Embryonic facial prominence (tissue), 1 donor: Measurements from ENCODE around the gene STRN3.
"Not testable (repeated sequence)": the region's sequence is repeated elsewhere in the genome, so short reads cannot be mapped to it uniquely, and the experiment has no call there.

Experiments
- DNase-seq: peaks from one replicate; pipeline ENCODE4 v3.0.0-alpha.2; 2016; ENCODE audit errors: extremely low spot score

STRN3 gene

GRCh38 chr14:30971586-30971985 is 54.6 kb downstream of the STRN3 start:
- DNase-seq = no peak

- not testable (repeated sequence) for DNase-seq
Observed at GRCh38 chr14:30969796-30970195, 56.4 kb downstream of the STRN3 start.

- not testable (repeated sequence) for DNase-seq
Observed at GRCh38 chr14:30967364-30968098, 58.6 kb downstream of the STRN3 start.

GRCh38 chr14:30966415-30967363 is 59.5 kb downstream of the STRN3 start:
- no peak for DNase-seq

GRCh38 chr14:30965861-30966260 is 60.3 kb downstream of the STRN3 start:
- DNase-seq = not testable (repeated sequence)

- not testable (repeated sequence) for DNase-seq
Observed at GRCh38 chr14:30962537-30962936, 63.6 kb downstream of the STRN3 start.

- DNase-seq = no peak
Observed at GRCh38 chr14:30961330-30961729, 64.8 kb downstream of the STRN3 start.

GRCh38 chr14:30960216-30960615 is 66.0 kb downstream of the STRN3 start:
- DNase-seq = no peak

GRCh38 chr14:30958555-30959407 is 67.4 kb downstream of the STRN3 start:
- DNase-seq = no peak

- no peak for DNase-seq
Observed at GRCh38 chr14:30957813-30958370, 68.3 kb downstream of the STRN3 start.

GRCh38 chr14:30949651-30950050 is 76.5 kb downstream of the STRN3 start:
- DNase-seq = no peak

GRCh38 chr14:30943694-30944093 is 82.5 kb downstream of the STRN3 start:
- DNase-seq = no peak

GRCh38 chr14:30940886-30941285 is 85.3 kb downstream of the STRN3 start:
- DNase-seq = no peak

- no peak for DNase-seq
Observed at GRCh38 chr14:30938617-30939016, 87.6 kb downstream of the STRN3 start.

GRCh38 chr14:30935445-30935844 is 90.7 kb downstream of the STRN3 start:
- DNase-seq = no peak

GRCh38 chr14:30933937-30934336 is 92.2 kb downstream of the STRN3 start:
- not testable (repeated sequence) for DNase-seq

- DNase-seq = no peak
Observed at GRCh38 chr14:30928462-30928861, 97.7 kb downstream of the STRN3 start.

- no peak for DNase-seq
Observed at GRCh38 chr14:30925254-30925653, 100.9 kb downstream of the STRN3 start.

- DNase-seq = no peak
Observed at GRCh38 chr14:30921788-30922187, 104.4 kb downstream of the STRN3 start.

GRCh38 chr14:30921305-30921704 is 104.9 kb downstream of the STRN3 start:
- no peak for DNase-seq

- DNase-seq = no peak
Observed at GRCh38 chr14:30915596-30915995, 110.6 kb downstream of the STRN3 start.
